ENCODE data around the gene GAS6.
A peak's percentile ranks its signal among the peaks of the same experiment; 100 is the strongest.

Gene GAS6

DNA sequence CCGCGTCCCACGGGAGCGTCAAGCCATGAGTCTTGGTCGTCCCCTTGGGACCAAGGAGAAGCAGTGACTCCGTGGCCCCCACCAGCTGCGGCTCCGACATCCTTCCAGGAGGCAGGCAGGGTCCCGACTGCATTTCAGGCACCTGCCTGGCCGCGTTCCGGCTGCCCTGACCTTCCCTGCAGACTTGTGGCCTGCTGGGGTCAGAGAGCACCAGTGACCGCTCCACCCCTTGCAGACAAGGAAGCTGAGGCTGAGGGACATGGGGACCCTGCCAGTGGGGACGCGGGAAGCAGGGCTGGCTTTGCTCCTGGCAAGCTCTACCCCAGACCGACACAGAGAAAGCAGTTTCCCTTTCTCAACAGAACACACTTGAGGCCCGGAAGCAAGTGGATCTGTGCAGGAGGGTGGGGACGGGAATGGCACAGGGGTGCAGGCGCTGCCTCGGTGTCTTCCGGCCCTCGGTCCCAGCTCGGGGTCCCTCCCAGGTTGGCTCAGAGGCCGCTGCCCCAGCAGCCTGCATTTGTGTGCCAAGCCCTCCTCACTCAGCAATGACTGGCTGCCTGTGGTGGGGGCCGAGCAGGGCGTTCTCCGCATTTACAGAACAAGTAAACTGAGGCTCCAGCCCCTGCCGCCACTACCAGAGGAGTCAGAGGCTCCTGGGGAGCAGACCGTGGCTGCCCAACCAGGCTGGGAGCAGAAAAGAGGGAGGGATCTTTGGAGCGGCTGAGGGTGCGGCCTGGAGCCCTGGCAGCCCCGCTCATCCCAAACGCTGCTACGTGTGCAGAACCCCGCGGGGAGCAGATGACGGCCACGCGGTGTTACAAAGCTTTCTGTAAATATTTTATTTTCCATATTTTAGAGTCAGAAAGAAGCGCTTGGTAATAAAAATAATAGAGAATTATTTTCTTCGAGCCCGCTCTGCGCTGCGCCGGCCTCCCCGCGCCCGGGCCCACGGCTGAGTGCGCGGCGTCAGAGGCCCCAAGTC, 43.9 kb downstream of the GAS6 start:
- no peak for DNase-seq (ENCODE audit: low read depth)

- no peak for DNase-seq (ENCODE audit: low read depth)
Measured at GRCh38 chr13:113819341-113819730, 44.5 kb downstream of the GAS6 start.

GRCh38 chr13:113818700-113819295, 45.1 kb downstream of the GAS6 start:
- no peak for DNase-seq (ENCODE audit: low read depth)

DNA sequence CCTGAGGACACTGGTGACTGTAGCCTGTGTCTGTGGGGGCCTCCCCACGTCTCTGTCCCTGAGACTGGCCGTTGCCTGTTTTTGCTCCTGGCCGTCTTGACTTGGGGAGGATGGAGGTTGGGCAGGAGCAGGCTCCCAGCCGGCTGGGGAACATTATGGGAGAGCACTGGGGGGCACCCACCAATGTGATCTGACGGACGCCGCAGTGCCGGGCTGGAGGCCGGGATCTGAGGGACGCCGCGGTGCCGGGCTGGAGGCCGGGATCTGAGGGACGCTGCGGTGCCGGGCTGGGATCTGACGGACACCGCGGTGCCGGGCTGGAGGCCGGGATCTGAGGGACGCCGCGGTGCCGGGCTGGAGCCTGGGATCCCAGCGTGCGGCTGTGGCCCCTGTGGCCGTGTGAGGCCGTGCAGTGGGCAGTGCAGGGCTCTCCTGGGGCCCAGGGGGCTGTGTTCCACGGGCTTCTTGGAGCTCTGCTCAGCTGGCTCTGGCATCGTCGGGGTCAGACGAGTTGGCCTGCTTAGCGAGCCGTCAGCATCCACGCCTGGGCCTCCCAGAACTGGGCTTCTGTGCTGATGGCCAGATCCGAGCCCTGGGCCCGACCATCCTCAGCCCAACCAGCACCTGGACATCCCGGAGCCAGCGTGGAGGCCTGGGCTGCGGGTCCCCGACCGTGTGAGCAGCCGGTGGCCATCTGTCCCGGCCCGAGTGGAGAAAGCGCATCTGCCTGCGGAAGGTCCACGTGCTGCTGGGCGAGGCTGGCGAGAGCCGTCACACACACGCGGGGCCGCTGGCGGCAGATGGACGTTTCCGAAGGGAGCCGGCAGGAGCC, 45.8 kb downstream of the GAS6 start:
- no peak for DNase-seq (ENCODE audit: low read depth)

DNA sequence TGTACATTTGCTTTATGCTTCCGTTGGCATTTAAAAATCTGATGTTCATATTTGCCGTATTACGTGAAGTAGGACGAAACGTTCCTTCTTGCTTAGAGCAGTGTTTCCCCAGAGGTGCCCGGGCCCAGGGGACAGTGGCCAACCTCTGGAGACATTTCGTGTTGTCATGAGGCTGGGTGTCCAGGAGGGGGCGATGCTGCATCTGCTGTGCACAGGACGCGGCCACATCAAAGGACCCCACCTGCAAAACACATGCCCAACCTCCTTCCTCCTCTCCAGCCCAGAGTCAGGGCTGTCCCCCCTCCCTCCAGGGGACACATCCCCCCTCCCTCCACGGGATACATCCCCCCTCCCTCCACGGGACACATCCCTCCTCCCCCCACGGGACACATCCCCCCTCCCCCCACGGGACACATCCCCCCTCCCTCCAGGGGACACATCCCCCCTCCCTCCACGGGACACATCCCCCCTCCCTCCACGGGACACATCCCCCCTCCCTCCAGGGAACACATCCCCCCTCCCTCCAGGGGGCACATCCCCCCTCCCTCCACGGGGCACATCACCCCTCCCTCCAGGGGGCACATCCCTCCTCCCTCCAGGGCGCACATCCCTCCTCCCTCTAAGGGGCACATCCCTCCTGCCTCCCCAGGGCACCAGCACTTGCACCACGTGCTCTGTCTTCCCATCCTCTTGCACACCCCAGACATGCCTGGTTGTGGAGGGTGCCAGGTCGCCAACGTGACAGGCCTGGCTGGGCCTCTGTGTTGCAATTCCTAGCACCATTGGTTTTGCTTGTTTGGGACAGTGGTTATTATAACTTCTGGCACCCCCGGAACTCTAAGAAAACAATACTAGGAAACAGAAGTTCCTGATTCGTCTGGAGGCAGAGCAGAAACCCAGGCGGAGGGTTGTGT, 46.7 kb downstream of the GAS6 start:
- peak; percentile 71 for DNase-seq (ENCODE audit: low read depth)

GRCh38 chr13:113816254-113816929, 47.5 kb downstream of the GAS6 start:
- DNase-seq (ENCODE audit: low read depth): no peak

- DNase-seq (ENCODE audit: low read depth): no peak
Measured at GRCh38 chr13:113815151-113816058, 48.5 kb downstream of the GAS6 start.

GRCh38 chr13:113814435-113814821, 49.4 kb downstream of the GAS6 start:
- no peak for DNase-seq (ENCODE audit: low read depth)

GRCh38 chr13:113813749-113814434, 50.0 kb downstream of the GAS6 start:
- no peak for DNase-seq (ENCODE audit: low read depth)

- no peak for DNase-seq (ENCODE audit: low read depth)
Measured at GRCh38 chr13:113813070-113813748, 50.7 kb downstream of the GAS6 start.

GRCh38 chr13:113812178-113813040, 51.5 kb downstream of the GAS6 start:
- DNase-seq (ENCODE audit: low read depth): no peak

GRCh38 chr13:113811081-113811928, 52.6 kb downstream of the GAS6 start:
- DNase-seq (ENCODE audit: low read depth): no peak

DNA sequence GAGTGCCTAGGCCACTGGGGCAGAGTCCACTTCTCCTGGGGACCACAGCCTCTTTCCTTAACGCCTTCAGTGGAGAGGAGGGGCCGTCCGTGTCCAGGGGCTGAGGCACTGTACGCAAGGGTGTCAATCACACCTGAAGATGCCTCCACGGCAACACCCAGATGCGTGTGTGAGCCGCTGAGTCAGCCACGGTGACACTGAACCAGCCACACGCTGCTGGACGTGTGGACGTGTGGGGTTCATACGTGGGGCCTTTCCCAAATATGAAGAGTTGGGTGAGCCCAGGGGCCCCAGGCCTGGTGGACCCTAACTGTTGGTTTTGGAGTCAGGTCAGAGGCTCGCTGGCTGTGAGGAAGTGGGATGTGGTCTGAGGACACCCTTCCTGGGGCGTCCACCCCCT, 53.2 kb downstream of the GAS6 start:
- DNase-seq (ENCODE audit: low read depth): no peak

GRCh38 chr13:113809934-113810333, 53.9 kb downstream of the GAS6 start:
- no peak for DNase-seq (ENCODE audit: low read depth)

DNA sequence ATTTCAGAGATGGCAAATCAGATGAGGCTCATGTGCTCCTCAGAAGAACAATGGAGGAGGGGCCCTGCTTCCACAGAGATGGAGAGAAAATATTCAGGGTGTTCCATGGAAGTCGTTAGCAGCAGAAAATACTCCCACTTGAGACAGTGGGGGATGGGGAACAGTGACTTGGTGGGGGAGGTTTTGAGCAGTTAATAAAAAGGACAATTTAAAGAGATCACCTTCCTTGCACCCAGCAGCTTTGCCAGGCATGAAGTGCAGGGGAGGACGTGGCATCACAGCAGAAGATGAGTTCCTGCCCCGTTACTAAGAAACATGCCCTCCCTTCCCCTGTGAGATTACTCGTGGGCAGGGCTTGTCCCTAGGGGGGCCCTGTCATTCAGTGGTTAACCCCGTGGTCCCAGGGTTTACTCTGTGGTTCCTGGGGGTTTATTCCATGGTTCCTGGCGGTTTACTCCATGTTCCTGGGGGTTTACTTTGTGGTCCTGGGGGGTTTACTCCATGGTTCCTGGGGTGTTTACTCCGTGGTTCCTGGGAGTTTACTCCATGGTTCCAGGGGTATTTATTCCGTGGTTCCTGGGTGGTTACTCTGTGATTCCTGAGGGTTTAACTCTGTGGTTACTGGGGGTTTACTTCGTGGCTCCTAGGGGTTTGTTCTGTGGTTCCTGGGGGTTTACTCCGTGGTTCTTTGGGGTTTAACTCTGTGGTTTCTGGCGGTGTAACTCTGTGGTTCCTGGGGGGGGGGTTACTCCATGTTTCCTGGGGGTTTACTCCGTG, 55.6 kb downstream of the GAS6 start:
- DNase-seq (ENCODE audit: low read depth): no peak

DNA sequence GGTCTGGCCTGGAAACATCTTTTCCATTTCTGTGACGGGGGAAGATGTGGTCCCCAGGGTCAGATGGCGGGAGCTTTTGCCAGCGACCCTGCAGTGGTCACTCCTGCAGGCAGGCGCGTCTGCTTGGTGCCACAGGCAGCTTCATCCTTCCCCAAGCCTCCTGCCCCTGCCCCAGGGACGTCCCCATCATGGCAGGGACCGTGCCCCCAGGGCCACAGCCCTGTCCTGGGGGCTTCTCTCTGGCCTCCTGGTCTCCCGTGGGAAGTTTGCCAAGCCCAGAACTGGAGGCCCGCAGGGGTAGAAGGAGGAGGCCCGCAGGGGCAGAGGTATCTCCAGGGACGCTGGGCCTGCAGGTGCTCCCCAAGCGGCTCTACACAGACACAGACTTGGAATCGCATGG, 57.4 kb downstream of the GAS6 start:
- DNase-seq (ENCODE audit: low read depth): no peak

Measured in stimulated activated CD8-positive, alpha-beta memory T cell treated with anti-CD3 and anti-CD28 coated beads, Interleukin-4, amount 100 ng/mL, for 24 hours (primary cell).